Measurements from ENCODE around the gene PRMT1. TPM values are rescaled to one million over a fixed set of nuclear protein-coding genes. Genes with fewer than 3 reads are reported as not detected.

The PRMT1 gene
- total RNA-seq = 10 to 100 TPM; 25.3 to 63.2 (median 39.9) TPM
- long read RNA-seq, partial matches to known transcripts = 0 of 3 reads
- long read RNA-seq, other reads (novel, unspliced or antisense) = 0 of 3 reads

DNA sequence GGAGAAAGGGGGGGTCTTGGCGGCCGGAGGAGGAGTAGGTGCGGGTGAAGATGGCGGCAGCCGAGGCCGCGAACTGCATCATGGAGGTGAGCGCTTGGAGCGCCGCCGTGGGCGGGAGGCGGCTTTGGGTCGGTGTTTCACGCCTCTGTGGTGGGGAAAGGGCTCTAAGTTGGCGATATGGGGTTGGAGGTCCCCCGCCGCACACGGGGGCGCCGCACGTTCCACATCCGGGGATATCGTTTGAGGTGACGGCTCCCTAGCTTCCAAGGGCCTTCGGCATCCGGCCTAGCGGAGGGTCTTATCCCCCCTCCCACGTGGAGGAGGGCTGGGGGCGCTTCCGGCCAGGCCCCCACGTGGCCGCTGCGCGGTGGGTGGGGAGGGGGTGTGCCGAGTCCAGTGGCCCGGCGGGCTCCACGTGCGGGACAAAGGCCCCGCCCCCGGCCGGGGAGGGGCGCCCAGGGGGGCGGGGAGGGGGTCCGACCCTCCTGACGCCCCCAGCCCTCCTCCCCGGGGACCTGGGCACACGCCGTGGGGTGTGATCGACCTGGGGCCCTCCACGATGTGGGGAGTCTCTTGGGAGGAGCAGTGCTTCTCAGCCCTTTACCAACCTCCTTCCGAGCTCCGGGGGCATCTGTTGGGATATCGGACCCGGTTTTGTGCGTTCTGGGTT lies at the start of gene PRMT1:
Gene PRMT1 (plus strand): TSS at position 41 of the 670 bp plus-strand sequence. CDS start 10 bp downstream, at position 51.
- H3K4me1 ChIP-seq = peaks cover 0 to 14% (median 4%) of the 10 kb centered on the region in 4 donors
- 0% methylated on average over 5 of the region's 57 CpGs for WGBS (ENCODE audit: insufficient coverage, low coverage, low lambda C conversion rate, missing lambda C conversion rate)
- intact Hi-C loops (cut with DNase I) = no loop called here
- DNase-seq = peak in 2 of 3 donors; percentile 68
- H3K27ac ChIP-seq = peak within 1 kb of the TSS; percentile 87 to 93 (median 89)
- ATAC-seq = peak; percentile 2 to 27 (median 13)
- H3K27me3 ChIP-seq = no peaks in the 10 kb centered on the region
- peak within 1 kb of the TSS; percentile 85 to 99 (median 93) for H3K4me3 ChIP-seq
- TF ChIP-seq, protein P1, sequence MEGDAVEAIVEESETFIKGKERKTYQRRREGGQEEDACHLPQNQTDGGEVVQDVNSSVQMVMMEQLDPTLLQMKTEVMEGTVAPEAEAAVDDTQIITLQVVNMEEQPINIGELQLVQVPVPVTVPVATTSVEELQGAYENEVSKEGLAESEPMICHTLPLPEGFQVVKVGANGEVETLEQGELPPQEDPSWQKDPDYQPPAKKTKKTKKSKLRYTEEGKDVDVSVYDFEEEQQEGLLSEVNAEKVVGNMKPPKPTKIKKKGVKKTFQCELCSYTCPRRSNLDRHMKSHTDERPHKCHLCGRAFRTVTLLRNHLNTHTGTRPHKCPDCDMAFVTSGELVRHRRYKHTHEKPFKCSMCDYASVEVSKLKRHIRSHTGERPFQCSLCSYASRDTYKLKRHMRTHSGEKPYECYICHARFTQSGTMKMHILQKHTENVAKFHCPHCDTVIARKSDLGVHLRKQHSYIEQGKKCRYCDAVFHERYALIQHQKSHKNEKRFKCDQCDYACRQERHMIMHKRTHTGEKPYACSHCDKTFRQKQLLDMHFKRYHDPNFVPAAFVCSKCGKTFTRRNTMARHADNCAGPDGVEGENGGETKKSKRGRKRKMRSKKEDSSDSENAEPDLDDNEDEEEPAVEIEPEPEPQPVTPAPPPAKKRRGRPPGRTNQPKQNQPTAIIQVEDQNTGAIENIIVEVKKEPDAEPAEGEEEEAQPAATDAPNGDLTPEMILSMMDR (IDR thresholded peaks at IDR 0.05) = no peak
- TF ChIP-seq POLR2A (IDR thresholded peaks at IDR 0.05) = peak; percentile 91
- H3K9me3 ChIP-seq = no peaks in the 10 kb centered on the region
- peaks cover 0 to 13% (median 4%) of the 10 kb centered on the region in 4 donors for H3K36me3 ChIP-seq

DNA sequence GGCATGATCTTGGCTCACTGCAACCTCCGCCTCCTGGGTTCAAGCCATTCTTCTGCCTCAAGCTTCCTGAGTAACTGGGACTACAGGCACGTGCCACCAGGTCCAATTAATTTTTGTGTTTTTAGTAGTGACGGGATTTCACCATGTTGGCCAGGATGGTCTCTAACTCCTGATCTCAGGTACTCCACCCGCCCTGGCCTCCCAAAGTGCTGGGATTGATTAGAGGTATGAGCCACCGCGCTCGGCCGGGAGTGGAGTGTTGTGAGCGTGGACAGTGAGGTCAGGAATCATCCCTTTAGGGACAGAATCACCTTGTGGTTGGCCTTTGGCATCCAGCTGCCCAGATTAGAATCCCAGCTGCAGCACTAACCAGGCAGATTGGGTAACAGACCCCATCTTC lies 47.4 kb upstream of the PRMT1 start:
- DNase-seq = no peak
- no peak for TF ChIP-seq POLR2A (IDR thresholded peaks at IDR 0.05)
- TF ChIP-seq, protein P1 (IDR thresholded peaks at IDR 0.05) = no peak
- H3K27ac ChIP-seq = no peak overlapping the region

DNA sequence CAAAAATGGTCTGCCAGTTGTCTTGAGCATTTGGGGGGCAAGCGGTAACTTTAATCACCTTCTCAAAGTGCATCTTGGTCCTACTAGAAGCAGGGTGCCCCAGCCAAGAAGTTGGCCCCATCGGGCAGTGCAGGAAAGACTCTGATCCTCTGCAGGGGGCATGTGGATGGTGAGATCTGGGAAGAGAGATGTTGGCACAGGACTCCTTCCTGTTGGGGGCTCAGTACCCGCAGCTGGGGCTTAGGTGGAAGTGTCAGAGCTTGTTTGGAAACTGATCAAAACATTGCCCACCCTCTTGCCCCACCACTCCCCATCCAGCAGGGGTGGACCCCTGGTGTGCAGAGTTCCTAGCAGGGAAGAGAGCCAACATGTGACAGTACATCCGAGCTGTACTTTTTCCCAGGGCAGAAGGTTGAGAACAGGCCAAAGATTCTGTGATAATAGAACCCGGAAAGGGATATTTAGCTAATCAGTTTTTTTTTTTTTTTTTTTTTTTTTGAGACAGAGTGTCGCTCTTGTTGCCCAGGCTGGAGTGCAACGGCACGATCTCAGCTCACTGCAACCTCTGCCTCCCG lies 46.0 kb upstream of the PRMT1 start:
- Histone ChIP-seq H3K4me1 (peaks cover 0 to 8% (median 0%) of the 10 kb centered on the region in 4 donors), H3K36me3 (peaks cover 0 to 11% (median 0%) of the 10 kb centered on the region in 4 donors), H3K27ac (no peak overlapping the region), H3K4me3 (no peak overlapping the region), H3K27me3 (no peaks in the 10 kb centered on the region), H3K9me3 (no peaks in the 10 kb centered on the region)
- ATAC-seq (peak; percentile 35 to 64 (median 48)), DNase-seq (no peak)
- intact Hi-C loops (cut with DNase I) = no loop called here
- TF ChIP-seq, protein P1 (IDR thresholded peaks at IDR 0.05) = no peak
- TF ChIP-seq POLR2A (IDR thresholded peaks at IDR 0.05) = no peak
- WGBS (ENCODE audit: insufficient coverage, low coverage, low lambda C conversion rate, missing lambda C conversion rate) = 14% methylated on average over 6 of the region's 9 CpGs

More for the DNA sequence above, 47.4 kb upstream of the PRMT1 start:
- no peak for ATAC-seq
- Histone ChIP-seq H3K27me3 (no peaks in the 10 kb centered on the region), H3K4me3 (no peak overlapping the region), H3K9me3 (no peaks in the 10 kb centered on the region), H3K36me3 (peaks cover 0 to 11% (median 0%) of the 10 kb centered on the region in 4 donors), H3K4me1 (peaks cover 0 to 8% (median 0%) of the 10 kb centered on the region in 4 donors)
- intact Hi-C loops (cut with DNase I) = no loop called here
- WGBS (ENCODE audit: insufficient coverage, low coverage, low lambda C conversion rate, missing lambda C conversion rate) = 92% methylated on average over 6 of the region's 9 CpGs

DNA sequence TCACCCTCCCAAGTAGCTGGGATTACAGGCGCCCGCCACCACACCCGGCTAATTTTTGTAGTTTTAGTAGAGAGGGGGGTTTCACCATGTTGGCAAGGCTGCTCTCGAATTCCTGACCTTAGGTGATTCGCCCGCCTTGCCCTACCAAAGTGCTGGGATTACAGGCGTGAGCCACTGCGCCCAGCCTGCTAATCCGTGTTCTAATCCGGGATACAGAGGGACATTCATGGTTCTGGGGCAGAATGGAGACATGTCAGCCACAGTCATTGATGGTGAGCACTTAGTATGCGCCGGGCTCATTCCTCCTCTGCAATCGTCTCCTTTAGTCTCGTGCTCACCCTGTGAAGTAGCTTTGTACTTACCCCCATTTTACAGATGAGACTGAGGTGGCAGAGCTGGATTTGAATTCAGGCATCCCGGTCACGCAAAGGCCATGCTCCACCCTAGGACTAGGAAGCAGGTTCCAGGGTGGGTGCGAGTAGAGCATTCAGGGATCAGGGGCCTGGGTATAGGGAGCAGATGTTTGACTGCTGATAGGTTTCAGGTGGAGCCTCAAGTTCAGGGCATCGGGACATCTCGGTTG lies 45.4 kb upstream of the PRMT1 start:
- no peak overlapping the region for H3K27ac ChIP-seq
- WGBS (ENCODE audit: insufficient coverage, low coverage, low lambda C conversion rate, missing lambda C conversion rate) = 90% methylated on average over 6 of the region's 19 CpGs
- DNase-seq = no peak
- ATAC-seq = no peak
- TF ChIP-seq, protein P1 (IDR thresholded peaks at IDR 0.05) = no peak
- TF ChIP-seq POLR2A (IDR thresholded peaks at IDR 0.05) = no peak
- no peaks in the 10 kb centered on the region for H3K27me3 ChIP-seq
- H3K9me3 ChIP-seq = no peaks in the 10 kb centered on the region
- peaks cover 0 to 6% (median 0%) of the 10 kb centered on the region in 4 donors for H3K36me3 ChIP-seq
- peaks cover 0 to 8% (median 0%) of the 10 kb centered on the region in 4 donors for H3K4me1 ChIP-seq
- intact Hi-C loops (cut with DNase I) = no loop called here
- H3K4me3 ChIP-seq = no peak overlapping the region

Measured in right lobe of liver (tissue), 6 donors.